ENCODE data around the gene KDM4B. TPM values are rescaled to one million over a fixed set of nuclear protein-coding genes. Genes with fewer than 3 reads are reported as not detected.

Gene KDM4B
- total and polyA plus RNA-seq, 12 donors: 12.4 to 35.8 (median 30.3) TPM

DNA sequence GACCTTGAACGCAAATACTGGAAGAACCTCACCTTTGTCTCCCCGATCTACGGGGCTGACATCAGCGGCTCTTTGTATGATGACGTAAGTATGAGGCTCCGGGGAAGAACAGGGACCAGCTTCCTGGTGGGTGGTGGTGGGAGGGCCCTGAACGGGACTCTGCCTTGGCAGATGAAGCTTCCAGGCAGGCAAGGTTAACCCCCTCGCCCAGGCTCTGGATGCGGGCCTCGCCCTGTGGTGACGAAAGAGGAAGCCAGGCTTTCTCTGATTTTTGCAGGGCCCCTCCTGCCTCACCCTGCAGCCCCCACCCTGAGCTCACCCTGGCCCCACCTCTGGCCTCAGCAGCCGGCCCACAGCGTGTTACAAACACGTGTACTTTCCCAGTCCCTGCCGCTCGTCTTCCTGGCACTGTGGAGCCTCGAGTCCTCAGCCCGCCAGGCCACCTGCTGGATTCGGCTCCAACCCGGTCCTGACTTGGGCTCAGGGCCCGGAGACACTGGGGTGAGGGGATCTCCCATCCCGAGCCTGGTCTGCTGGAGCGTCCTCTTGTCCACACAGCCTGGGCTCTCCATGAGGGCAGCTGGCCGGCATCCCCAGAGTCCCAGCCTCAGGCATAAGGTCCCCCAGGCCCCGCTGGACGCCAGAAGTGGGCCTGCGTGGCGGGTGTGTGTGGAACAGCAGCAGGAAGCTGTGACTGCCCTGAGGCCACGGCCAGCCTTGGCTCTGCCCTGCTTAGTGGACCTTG, 72.4 kb downstream of the KDM4B start:
- DNase-seq: no peak
- H3K36me3 ChIP-seq: peaks cover 0 to 51% (median 23%) of the 10 kb centered on the region in 9 donors
- 82 to 88% methylated on average over 29 of the region's 29 CpGs for WGBS, 2 donors
- intact Hi-C loops (cut with DNase I): loop anchor here in 2 of 10 donors (10.0 kb wide), 2 partner anchors 333 to 533 kb away; no protein-coding TSS in a partner anchor
- TF ChIP-seq, protein P1, sequence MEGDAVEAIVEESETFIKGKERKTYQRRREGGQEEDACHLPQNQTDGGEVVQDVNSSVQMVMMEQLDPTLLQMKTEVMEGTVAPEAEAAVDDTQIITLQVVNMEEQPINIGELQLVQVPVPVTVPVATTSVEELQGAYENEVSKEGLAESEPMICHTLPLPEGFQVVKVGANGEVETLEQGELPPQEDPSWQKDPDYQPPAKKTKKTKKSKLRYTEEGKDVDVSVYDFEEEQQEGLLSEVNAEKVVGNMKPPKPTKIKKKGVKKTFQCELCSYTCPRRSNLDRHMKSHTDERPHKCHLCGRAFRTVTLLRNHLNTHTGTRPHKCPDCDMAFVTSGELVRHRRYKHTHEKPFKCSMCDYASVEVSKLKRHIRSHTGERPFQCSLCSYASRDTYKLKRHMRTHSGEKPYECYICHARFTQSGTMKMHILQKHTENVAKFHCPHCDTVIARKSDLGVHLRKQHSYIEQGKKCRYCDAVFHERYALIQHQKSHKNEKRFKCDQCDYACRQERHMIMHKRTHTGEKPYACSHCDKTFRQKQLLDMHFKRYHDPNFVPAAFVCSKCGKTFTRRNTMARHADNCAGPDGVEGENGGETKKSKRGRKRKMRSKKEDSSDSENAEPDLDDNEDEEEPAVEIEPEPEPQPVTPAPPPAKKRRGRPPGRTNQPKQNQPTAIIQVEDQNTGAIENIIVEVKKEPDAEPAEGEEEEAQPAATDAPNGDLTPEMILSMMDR (IDR thresholded peaks at IDR 0.05): no peak
- H3K4me1 ChIP-seq: peaks cover 17 to 36% (median 27%) of the 10 kb centered on the region in 9 donors
- no peak overlapping the region for H3K4me3 ChIP-seq
- H3K9me3 ChIP-seq: no peaks in the 10 kb centered on the region
- no peak overlapping the region for H3K27ac ChIP-seq
- ATAC-seq: no peak
- H3K27me3 ChIP-seq: no peaks in the 10 kb centered on the region

DNA sequence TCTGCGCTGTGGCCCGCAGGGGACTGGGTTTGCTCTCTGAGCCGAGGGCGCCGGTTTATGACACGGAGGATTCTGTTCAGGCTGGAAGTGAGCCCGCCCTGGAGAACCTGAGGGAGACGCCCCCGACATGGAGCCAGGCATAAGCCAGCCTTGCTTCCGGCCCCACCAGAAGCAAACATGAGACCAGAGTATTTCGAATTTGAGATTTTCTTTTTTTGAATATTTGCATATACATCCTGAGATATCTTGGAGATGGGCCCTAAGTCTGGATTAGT, 72.9 kb downstream of the KDM4B start:
- intact Hi-C loops (cut with DNase I): loop anchor here in 2 of 10 donors (10.0 kb wide), 2 partner anchors 333 to 533 kb away; no protein-coding TSS in a partner anchor
- Histone ChIP-seq H3K4me3 (no peak overlapping the region), H3K36me3 (peaks cover 0 to 54% (median 24%) of the 10 kb centered on the region in 9 donors), H3K27ac (no peak overlapping the region), H3K4me1 (peaks cover 12 to 34% (median 26%) of the 10 kb centered on the region in 9 donors), H3K9me3 (no peaks in the 10 kb centered on the region), H3K27me3 (no peaks in the 10 kb centered on the region)
- ATAC-seq: no peak
- DNase-seq: no peak
- 93 to 96% methylated on average over 11 of the region's 11 CpGs for WGBS, 2 donors
- TF ChIP-seq, protein P1 (IDR thresholded peaks at IDR 0.05): no peak

DNA sequence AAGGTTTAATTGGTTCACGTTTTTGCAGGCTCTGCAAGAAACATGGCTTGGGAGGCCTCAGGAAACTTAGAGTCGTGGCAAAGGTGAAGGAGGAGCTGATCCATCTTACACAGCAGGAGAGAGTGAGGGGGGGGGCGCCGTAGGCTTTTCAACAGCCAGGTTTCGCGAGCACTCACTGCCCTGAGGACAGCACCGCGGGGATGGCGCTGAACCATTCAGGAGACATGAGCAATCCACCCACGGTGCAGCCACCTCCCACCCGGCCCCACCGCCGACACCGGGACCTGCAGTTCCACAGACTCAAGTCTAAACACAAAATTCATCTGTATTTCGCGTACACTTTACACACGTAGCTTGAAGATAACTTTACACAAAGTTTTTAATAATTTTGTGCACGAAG, 73.6 kb downstream of the KDM4B start:
- TF ChIP-seq, protein P1 (IDR thresholded peaks at IDR 0.05): no peak
- no peak overlapping the region for H3K27ac ChIP-seq
- peaks cover 6 to 34% (median 21%) of the 10 kb centered on the region in 9 donors for H3K4me1 ChIP-seq
- peaks cover 0 to 61% (median 24%) of the 10 kb centered on the region in 9 donors for H3K36me3 ChIP-seq
- WGBS, 2 donors: 83 to 86% methylated on average over 18 of the region's 18 CpGs
- H3K9me3 ChIP-seq: no peaks in the 10 kb centered on the region
- ATAC-seq (no peak), DNase-seq (no peak)
- H3K4me3 ChIP-seq: no peak overlapping the region
- intact Hi-C loops (cut with DNase I): loop anchor here in 2 of 10 donors (10.0 kb wide), 2 partner anchors 332 to 532 kb away; no protein-coding TSS in a partner anchor
- H3K27me3 ChIP-seq: no peaks in the 10 kb centered on the region

DNA sequence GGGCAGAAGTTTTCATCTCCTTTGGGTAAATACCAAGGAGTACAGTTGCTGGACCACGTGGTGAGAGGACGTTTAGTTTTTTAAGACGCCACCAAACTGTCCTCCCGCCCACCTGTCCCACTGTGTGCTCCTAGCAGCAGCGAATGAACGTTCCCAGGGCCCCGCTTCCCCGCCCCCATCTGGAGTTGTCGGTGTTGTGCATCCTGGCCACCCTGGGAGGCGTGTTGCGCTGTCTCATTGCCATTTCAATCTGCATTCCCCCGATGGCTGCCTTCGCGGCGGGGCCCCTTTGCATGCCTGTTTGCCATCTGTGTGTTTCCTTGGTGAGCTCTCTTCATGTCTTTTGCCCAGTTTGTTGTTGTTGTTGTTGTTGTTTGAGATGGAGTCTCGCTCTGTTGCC, 76.1 kb downstream of the KDM4B start:
- Histone ChIP-seq H3K4me3 (no peak overlapping the region), H3K4me1 (peaks cover 14 to 41% (median 29%) of the 10 kb centered on the region in 9 donors), H3K27ac (no peak overlapping the region), H3K9me3 (no peaks in the 10 kb centered on the region), H3K27me3 (no peaks in the 10 kb centered on the region), H3K36me3 (peaks cover 0 to 61% (median 19%) of the 10 kb centered on the region in 9 donors)
- ATAC-seq (no peak), DNase-seq (no peak)
- 94 to 97% methylated on average over 16 of the region's 16 CpGs for WGBS, 2 donors
- TF ChIP-seq, protein P1 (IDR thresholded peaks at IDR 0.05): no peak
- intact Hi-C loops (cut with DNase I): loop anchor here (5.0 to 10.0 kb wide), 4 partner anchors 97 to 532 kb away; no protein-coding TSS in a partner anchor

All from heart right ventricle (tissue), 16 donors.